HepG2 (cell line): ENCODE measurements around the gene FAM184B. TPM values are rescaled to one million over a fixed set of nuclear protein-coding genes. Genes with fewer than 3 reads are reported as not detected.

Experiments
- ATAC-seq: fragments of 200-7000 bp; cut with Tn5 transposase; 3 replicates; pipeline ENCODE4 v1.9.1; 2020; ENCODE audit warnings: mild to moderate bottlenecking, moderate library complexity
- BruUV-seq: library from RNA; stranded (reverse); fragments of 400-500 nt; replicated peaks from 2 replicates; lab custom pipeline; 2021; lab: Mats Ljungman, UMichigan
- CTCF ChIA-PET: fragments of 300-600 bp; formaldehyde crosslinking; extraction: SDS; loops from one replicate; lab custom pipeline; 2021; ENCODE audit warnings: low total read pairs, inconsistent platforms, low intra/inter-chr PET ratio; lab: Yijun Ruan, JAX
- POLR2A ChIA-PET: fragments of 350-600 bp; sonication (Branson Sonifier 250); formaldehyde crosslinking; loops from one replicate; lab custom pipeline; 2020; ENCODE audit warnings: antibody characterized with exemption, inconsistent platforms; lab: Yijun Ruan, JAX
- DNase-seq: peaks from one replicate; pipeline ENCODE4 v3.0.0-alpha.2; 2015; ENCODE audit warnings: low spot score
- FAIRE-seq: peaks from 3 replicates; lab custom pipeline; 2011; peaks lifted over from hg19 to GRCh38; lab: Jason Lieb, UNC
- H2AFZ ChIP-seq: one replicate; pipeline ENCODE4 v1.6.1; 2011; ENCODE audit warnings: low read length, inconsistent platforms
- H3K27ac ChIP-seq: fragments of 300-600 bp; 3 replicates; pipeline ENCODE4 v1.8.0; 2011; ENCODE audit warnings: mixed run types, mild to moderate bottlenecking, mixed read lengths, low read length, inconsistent platforms; ENCODE audit not compliant: insufficient read depth; ENCODE audit errors: extremely low read length
- H3K27me3 ChIP-seq, 2 experiments: fragments of 200-600 bp in 1 of 2; 2 replicates in 1 of 2; 3 replicates in 1 of 2; pipeline versions ENCODE4 v1.6.0 to v1.8.0; 2011; ENCODE audit warnings: low read length in 2 of 2, mild to moderate bottlenecking in 2 of 2, moderate library complexity in 2 of 2, inconsistent platforms in 1 of 2; ENCODE audit not compliant: insufficient read depth in 2 of 2, control insufficient read depth in 1 of 2
- H3K36me3 ChIP-seq, 2 experiments: fragments of 200-600 bp in 1 of 2; replicated peaks in 1 of 2; 2 replicates in 1 of 2; 3 replicates in 1 of 2; pipeline versions ENCODE4 v1.5.1 to v1.8.0; 2011; ENCODE audit warnings: low read length in 2 of 2, inconsistent platforms in 1 of 2; ENCODE audit not compliant: insufficient read depth in 2 of 2, control insufficient read depth in 1 of 2
- H3K4me1 ChIP-seq: 2 replicates; pipeline ENCODE4 v1.5.1; 2012; ENCODE audit warnings: low read length, inconsistent platforms; ENCODE audit not compliant: insufficient read depth
- H3K4me2 ChIP-seq: 2 replicates; pipeline ENCODE4 v1.6.0; 2011; ENCODE audit warnings: low read depth, low read length, inconsistent platforms
- H3K4me3 ChIP-seq, 3 experiments: fragments of 200-600 bp in 1 of 3; sonication (generic), shearing (Covaris generic) in 1 of 3; replicated peaks in 1 of 3; 2 replicates each; pipeline ENCODE4 v1.5.1; 2011 to 2016; ENCODE audit warnings: low read length in 3 of 3, inconsistent platforms in 2 of 3, low read depth in 2 of 3, mild to moderate bottlenecking in 2 of 3, control low read depth in 1 of 3, mixed read lengths in 1 of 3; ENCODE audit not compliant: insufficient read depth in 1 of 3
- H3K79me2 ChIP-seq: one replicate; pipeline ENCODE4 v1.6.1; 2011; ENCODE audit warnings: low read length, inconsistent platforms; ENCODE audit not compliant: insufficient read depth
- H3K9ac ChIP-seq: 2 replicates; pipeline ENCODE4 v1.6.0; 2011; ENCODE audit warnings: mild to moderate bottlenecking, low read depth, low read length, inconsistent platforms; ENCODE audit not compliant: insufficient read depth
- H3K9me3 ChIP-seq: 2 replicates; pipeline ENCODE4 v1.5.1; 2012; ENCODE audit warnings: mild to moderate bottlenecking, low read length
- H4K20me1 ChIP-seq: 2 replicates; pipeline ENCODE4 v1.6.0; 2011; ENCODE audit warnings: inconsistent platforms, mild to moderate bottlenecking, low read length, moderate library complexity; ENCODE audit not compliant: insufficient read depth
- CC2D1A ChIP-seq: sonication (generic); formaldehyde crosslinking; IDR thresholded peaks from 2 replicates; pipeline ENCODE4 v1.8.1; 2023; ENCODE audit warnings: mild to moderate bottlenecking, missing genetic modification reagents
- CCDC6 ChIP-seq: sonication (generic); formaldehyde crosslinking; IDR thresholded peaks from 2 replicates; pipeline ENCODE4 v1.8.1; 2022; ENCODE audit warnings: mild to moderate bottlenecking, missing genetic modification reagents, moderate library complexity
- FOXP1 ChIP-seq, 2 experiments: fragments of 450-650 bp in 1 of 2; IDR thresholded peaks; 2 replicates each; pipeline ENCODE4 v1.6.1; 2017 to 2018; ENCODE audit warnings: antibody characterized with exemption in 1 of 2
- GABPA ChIP-seq, 2 experiments: IDR thresholded peaks; 2 replicates each; pipeline ENCODE4 v1.6.1; 2011 to 2016; ENCODE audit warnings: low read depth in 2 of 2, low read length in 1 of 2, missing biosample characterization in 1 of 2, missing genetic modification characterization in 1 of 2
- GTF2F1 ChIP-seq: fragments of 150-350 bp; IDR thresholded peaks from 2 replicates; pipeline ENCODE4 v1.6.1; 2014; ENCODE audit warnings: low read length
- HES4 ChIP-seq: sonication (generic); formaldehyde crosslinking; IDR thresholded peaks from 2 replicates; pipeline ENCODE4 v1.9.0; 2021; ENCODE audit warnings: mild to moderate bottlenecking, missing genetic modification reagents, borderline replicate concordance
- MIXL1 ChIP-seq: IDR thresholded peaks from 2 replicates; pipeline ENCODE4 v1.6.1; 2016
- NR2F6 ChIP-seq, 2 experiments: IDR thresholded peaks; 2 replicates each; pipeline ENCODE4 v1.6.1; 2016; ENCODE audit warnings: antibody characterized with exemption in 1 of 2, mild to moderate bottlenecking in 1 of 2
- SNAI1 ChIP-seq: sonication (generic); formaldehyde crosslinking; IDR thresholded peaks from 2 replicates; pipeline ENCODE4 v1.5.0; 2020; ENCODE audit warnings: mild to moderate bottlenecking, missing genetic modification reagents, borderline replicate concordance
- TCF7 ChIP-seq: sonication (generic); IDR thresholded peaks from 2 replicates; pipeline ENCODE4 v1.6.1; 2016; ENCODE audit warnings: antibody characterized with exemption, low read depth
- TMF1 ChIP-seq: sonication (generic); formaldehyde crosslinking; IDR thresholded peaks from 2 replicates; pipeline ENCODE4 v1.8.1; 2022; ENCODE audit warnings: low read depth, missing genetic modification reagents
- ZNF253 ChIP-seq: sonication (generic); formaldehyde crosslinking; IDR thresholded peaks from 2 replicates; pipeline ENCODE4 v1.8.0; 2022; ENCODE audit warnings: mild to moderate bottlenecking, missing genetic modification reagents, borderline replicate concordance
- ZNF619 ChIP-seq: sonication (generic); formaldehyde crosslinking; IDR thresholded peaks from 2 replicates; pipeline ENCODE4 v1.4.0; 2020; ENCODE audit warnings: mild to moderate bottlenecking, missing genetic modification reagents
- WGBS: methylation state at CpG from one replicate; pipeline ENCODE4 v1.1.6; 2017; ENCODE audit warnings: low lambda C conversion rate; 5-methylcytosine and 5-hydroxymethylcytosine counted together
- in situ Hi-C: cut with HindIII; loops from 2 replicates; pipeline ENCODE4 v1.10.0; 2017; ENCODE audit warnings: low pct_unique_long_range_greater_than_20kb; ENCODE audit not compliant: extremely low pct_ligation_motif_present
- intact Hi-C: fragments of 100-400 bp; cut with micrococcal nuclease; formaldehyde crosslinking; loops from one replicate; pipeline ENCODE4 v1.10.0; 2022; ENCODE audit not compliant: unreplicated experiment
- polyA plus RNA-seq, 8 experiments: library from polyadenylated mRNA; depleted of rRNA in 3 of 8; stranded (reverse) in 7 of 8; unstranded in 1 of 8; fragments of >200 nt; fragmentation: Illumina TruSeq in 4 of 8; extraction: Trizol in 4 of 8; gene quantifications; 2 replicates each; pipeline versions ENCODE4 v1.2.1 to v1.2.3, GENCODE V29; 2011 to 2016; ENCODE audit warnings: low read depth in 4 of 8, missing spikeins in 1 of 8, mixed read lengths in 1 of 8; ENCODE audit not compliant: insufficient read depth in 1 of 8
- total RNA-seq, 5 experiments: library from RNA; depleted of rRNA; stranded (reverse); fragments of >200 nt; fragmentation: Illumina TruSeq; extraction: Trizol; gene quantifications; 2 replicates each; pipeline ENCODE4 v1.2.3, GENCODE V29; 2016; ENCODE audit warnings: low read depth in 1 of 5
- TF ChIP-seq, protein P1 (sequence below): IDR thresholded peaks from 2 replicates; pipeline ENCODE4 v1.6.1; 2016; ENCODE audit warnings: missing genetic modification reagents, missing compliant biosample characterization
- TF ChIP-seq, protein P2 (sequence below): sonication (generic); formaldehyde crosslinking; IDR thresholded peaks from 2 replicates; pipeline ENCODE4 v1.5.0; 2020; ENCODE audit warnings: mild to moderate bottlenecking, missing genetic modification reagents, moderate library complexity
- TF ChIP-seq, protein P3 (sequence below): sonication (generic); formaldehyde crosslinking; IDR thresholded peaks from 2 replicates; pipeline ENCODE4 v1.4.0; 2020; ENCODE audit warnings: mild to moderate bottlenecking, missing genetic modification reagents
- TF ChIP-seq, protein P4 (sequence below): sonication (generic); formaldehyde crosslinking; IDR thresholded peaks from 2 replicates; pipeline ENCODE4 v1.8.1; 2023; ENCODE audit warnings: mild to moderate bottlenecking, inconsistent platforms, moderate library complexity, missing genetic modification reagents, borderline replicate concordance
- TF ChIP-seq, protein P5 (sequence below): sonication (generic); formaldehyde crosslinking; IDR thresholded peaks from 2 replicates; pipeline ENCODE4 v1.5.0; 2020; ENCODE audit warnings: missing genetic modification reagents, mild to moderate bottlenecking, borderline replicate concordance
- TF ChIP-seq, protein P6 (sequence below): sonication (generic); formaldehyde crosslinking; conservative IDR thresholded peaks from 2 replicates; pipeline ENCODE4 v1.4.0; 2020; ENCODE audit warnings: missing genetic modification reagents

The FAM184B gene
- total and polyA plus RNA-seq, 2 of the 13 experiments (the other 11 are each of a cell fraction or from before 2014, with no cell fraction given), result not detected

DNA sequence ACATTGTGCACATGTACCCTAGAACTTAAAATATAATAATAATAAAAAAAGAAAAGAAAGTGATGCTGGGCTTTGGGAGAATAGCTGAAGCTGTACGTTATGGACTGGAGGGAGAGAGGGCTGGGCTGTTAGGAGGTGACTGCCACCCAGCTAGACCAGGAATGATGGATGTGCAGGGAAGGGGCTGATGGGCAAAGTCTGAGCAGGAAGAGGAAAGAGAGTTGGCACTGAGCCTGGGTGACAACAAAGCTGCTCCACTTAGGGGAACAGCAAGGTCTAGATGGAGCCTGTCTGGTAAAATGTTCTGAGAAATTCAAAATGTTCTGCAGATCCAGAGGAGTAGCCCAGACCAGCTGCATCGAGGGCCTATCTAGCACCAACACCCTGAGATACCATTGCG, 134.7 kb downstream of the FAM184B start:
- 16% methylated on average over 3 of the region's 3 CpGs for WGBS
- BruUV-seq, result no TSS peak
- Histone ChIP-seq H4K20me1 (no peaks in the 10 kb centered on the region), H3K9ac (no peak overlapping the region), H3K27me3 (no peaks in the 10 kb centered on the region), H3K79me2 (no peaks in the 10 kb centered on the region), H3K27ac (no peak overlapping the region), H3K4me3 (no peak overlapping the region), H3K36me3 (no peaks in the 10 kb centered on the region), H2AFZ (no peak overlapping the region), H3K4me1 (no peaks in the 10 kb centered on the region), H3K4me2 (no peak overlapping the region), H3K9me3 (no peaks in the 10 kb centered on the region)
- ChIA-PET POLR2A (no interaction called here), CTCF (no interaction called here)
- in situ Hi-C loops, result no loop called here
- peak; percentile 34 for ATAC-seq
- DNase-seq, result peak; percentile 8
- intact Hi-C loops, result no loop called here
- FAIRE-seq, result no peak
- TF ChIP-seq MIXL1 (CRISPR knock-in tag), result no peak
- no peak for TF ChIP-seq NR2F6 (IDR thresholded peaks at IDR 0.05)
- TF ChIP-seq NR2F6 (CRISPR knock-in tag; IDR thresholded peaks at IDR 0.05), result no peak
- TF ChIP-seq HES4 (CRISPR knock-in tag), result no peak
- TF ChIP-seq, protein P1, sequence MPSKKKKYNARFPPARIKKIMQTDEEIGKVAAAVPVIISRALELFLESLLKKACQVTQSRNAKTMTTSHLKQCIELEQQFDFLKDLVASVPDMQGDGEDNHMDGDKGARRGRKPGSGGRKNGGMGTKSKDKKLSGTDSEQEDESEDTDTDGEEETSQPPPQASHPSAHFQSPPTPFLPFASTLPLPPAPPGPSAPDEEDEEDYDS, result no peak
- no peak for TF ChIP-seq TMF1
- TF ChIP-seq, protein P2, sequence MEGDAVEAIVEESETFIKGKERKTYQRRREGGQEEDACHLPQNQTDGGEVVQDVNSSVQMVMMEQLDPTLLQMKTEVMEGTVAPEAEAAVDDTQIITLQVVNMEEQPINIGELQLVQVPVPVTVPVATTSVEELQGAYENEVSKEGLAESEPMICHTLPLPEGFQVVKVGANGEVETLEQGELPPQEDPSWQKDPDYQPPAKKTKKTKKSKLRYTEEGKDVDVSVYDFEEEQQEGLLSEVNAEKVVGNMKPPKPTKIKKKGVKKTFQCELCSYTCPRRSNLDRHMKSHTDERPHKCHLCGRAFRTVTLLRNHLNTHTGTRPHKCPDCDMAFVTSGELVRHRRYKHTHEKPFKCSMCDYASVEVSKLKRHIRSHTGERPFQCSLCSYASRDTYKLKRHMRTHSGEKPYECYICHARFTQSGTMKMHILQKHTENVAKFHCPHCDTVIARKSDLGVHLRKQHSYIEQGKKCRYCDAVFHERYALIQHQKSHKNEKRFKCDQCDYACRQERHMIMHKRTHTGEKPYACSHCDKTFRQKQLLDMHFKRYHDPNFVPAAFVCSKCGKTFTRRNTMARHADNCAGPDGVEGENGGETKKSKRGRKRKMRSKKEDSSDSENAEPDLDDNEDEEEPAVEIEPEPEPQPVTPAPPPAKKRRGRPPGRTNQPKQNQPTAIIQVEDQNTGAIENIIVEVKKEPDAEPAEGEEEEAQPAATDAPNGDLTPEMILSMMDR (CRISPR knock-in tag), result no peak
- TF ChIP-seq TCF7, result no peak
- TF ChIP-seq ZNF253 (CRISPR knock-in tag), result no peak
- TF ChIP-seq, protein P3, sequence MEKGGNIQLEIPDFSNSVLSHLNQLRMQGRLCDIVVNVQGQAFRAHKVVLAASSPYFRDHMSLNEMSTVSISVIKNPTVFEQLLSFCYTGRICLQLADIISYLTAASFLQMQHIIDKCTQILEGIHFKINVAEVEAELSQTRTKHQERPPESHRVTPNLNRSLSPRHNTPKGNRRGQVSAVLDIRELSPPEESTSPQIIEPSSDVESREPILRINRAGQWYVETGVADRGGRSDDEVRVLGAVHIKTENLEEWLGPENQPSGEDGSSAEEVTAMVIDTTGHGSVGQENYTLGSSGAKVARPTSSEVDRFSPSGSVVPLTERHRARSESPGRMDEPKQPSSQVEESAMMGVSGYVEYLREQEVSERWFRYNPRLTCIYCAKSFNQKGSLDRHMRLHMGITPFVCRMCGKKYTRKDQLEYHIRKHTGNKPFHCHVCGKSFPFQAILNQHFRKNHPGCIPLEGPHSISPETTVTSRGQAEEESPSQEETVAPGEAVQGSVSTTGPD (CRISPR knock-in tag), result no peak
- TF ChIP-seq, protein P4, sequence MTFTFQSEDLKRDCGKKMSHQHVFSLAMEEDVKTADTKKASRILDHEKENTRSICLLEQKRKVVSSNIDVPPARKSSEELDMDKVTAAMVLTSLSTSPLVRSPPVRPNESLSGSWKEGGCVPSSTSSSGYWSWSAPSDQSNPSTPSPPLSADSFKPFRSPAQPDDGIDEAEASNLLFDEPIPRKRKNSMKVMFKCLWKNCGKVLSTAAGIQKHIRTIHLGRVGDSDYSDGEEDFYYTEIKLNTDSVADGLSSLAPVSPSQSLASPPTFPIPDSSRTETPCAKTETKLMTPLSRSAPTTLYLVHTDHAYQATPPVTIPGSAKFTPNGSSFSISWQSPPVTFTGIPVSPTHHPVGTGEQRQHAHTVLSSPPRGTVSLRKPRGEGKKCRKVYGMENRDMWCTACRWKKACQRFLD (CRISPR knock-in tag), result no peak
- TF ChIP-seq GABPA (IDR thresholded peaks at IDR 0.05; ENCODE audit: low read depth, low read length), result no peak
- no peak for TF ChIP-seq GABPA (CRISPR knock-in tag; IDR thresholded peaks at IDR 0.05; ENCODE audit: low read depth)
- no peak for TF ChIP-seq CC2D1A
- no peak for TF ChIP-seq ZNF619
- TF ChIP-seq, protein P5, sequence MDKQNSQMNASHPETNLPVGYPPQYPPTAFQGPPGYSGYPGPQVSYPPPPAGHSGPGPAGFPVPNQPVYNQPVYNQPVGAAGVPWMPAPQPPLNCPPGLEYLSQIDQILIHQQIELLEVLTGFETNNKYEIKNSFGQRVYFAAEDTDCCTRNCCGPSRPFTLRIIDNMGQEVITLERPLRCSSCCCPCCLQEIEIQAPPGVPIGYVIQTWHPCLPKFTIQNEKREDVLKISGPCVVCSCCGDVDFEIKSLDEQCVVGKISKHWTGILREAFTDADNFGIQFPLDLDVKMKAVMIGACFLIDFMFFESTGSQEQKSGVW, result no peak
- TF ChIP-seq FOXP1 (IDR thresholded peaks at IDR 0.05), result no peak
- TF ChIP-seq FOXP1 (CRISPR knock-in tag; IDR thresholded peaks at IDR 0.05), result no peak
- no peak for TF ChIP-seq GTF2F1
- no peak for TF ChIP-seq CCDC6 (CRISPR knock-in tag)
- TF ChIP-seq SNAI1, result no peak
- TF ChIP-seq, protein P6, sequence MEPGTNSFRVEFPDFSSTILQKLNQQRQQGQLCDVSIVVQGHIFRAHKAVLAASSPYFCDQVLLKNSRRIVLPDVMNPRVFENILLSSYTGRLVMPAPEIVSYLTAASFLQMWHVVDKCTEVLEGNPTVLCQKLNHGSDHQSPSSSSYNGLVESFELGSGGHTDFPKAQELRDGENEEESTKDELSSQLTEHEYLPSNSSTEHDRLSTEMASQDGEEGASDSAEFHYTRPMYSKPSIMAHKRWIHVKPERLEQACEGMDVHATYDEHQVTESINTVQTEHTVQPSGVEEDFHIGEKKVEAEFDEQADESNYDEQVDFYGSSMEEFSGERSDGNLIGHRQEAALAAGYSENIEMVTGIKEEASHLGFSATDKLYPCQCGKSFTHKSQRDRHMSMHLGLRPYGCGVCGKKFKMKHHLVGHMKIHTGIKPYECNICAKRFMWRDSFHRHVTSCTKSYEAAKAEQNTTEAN (CRISPR knock-in tag), result no peak
